ENCODE measurements around the gene SHTN1.

The SHTN1 gene, protein sequence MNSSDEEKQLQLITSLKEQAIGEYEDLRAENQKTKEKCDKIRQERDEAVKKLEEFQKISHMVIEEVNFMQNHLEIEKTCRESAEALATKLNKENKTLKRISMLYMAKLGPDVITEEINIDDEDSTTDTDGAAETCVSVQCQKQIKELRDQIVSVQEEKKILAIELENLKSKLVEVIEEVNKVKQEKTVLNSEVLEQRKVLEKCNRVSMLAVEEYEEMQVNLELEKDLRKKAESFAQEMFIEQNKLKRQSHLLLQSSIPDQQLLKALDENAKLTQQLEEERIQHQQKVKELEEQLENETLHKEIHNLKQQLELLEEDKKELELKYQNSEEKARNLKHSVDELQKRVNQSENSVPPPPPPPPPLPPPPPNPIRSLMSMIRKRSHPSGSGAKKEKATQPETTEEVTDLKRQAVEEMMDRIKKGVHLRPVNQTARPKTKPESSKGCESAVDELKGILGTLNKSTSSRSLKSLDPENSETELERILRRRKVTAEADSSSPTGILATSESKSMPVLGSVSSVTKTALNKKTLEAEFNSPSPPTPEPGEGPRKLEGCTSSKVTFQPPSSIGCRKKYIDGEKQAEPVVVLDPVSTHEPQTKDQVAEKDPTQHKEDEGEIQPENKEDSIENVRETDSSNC

DNA sequence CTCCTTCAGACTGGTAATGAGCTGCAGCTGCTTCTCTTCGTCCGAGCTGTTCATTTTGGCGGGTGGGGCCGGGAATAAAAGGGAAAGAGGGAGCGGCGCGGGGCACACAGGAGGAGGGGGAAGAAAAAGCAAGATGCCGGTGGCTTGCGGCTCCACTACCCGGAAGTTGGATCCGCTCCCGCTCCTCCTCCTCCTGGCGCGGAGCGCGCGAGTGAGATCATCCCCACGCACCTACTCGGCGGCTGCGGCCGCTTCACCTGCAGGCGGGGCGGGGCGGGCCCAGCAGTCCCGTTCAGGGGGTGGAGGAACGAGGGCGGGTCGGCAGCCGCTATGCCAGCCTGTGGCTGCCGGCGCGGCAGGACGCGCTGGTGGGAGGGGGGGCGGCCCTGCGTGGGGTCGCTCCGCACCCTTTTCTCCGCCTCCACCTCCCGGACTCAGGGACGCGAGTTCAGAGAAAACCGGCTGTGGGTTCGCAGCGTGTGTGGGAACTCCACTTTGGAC, at the start of gene SHTN1:
TSS of gene SHTN1 (minus strand) at position 162 of the 501 bp plus-strand sequence. CDS start at position 54, 108 bp downstream.
- peak; percentile 87 for DNase-seq

DNA sequence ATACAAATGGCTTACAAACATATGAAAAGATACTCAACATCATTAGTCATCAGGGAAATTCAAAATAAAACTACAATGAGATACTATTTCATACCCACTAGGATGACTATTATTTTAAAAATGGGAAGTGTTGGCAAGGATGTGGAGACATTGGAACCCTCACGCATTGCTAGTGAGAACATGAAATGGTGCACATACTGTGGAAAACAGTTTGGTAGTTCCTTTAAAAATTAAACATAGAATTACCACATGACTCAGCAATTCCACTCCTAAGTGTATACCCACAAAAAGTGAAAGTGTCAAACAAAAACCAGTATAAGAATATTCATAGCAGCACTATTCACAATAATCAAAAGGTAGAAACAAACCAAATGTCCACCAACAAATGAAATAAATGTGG, 48.5 kb upstream of the SHTN1 start:
- DNase-seq: no peak

DNA sequence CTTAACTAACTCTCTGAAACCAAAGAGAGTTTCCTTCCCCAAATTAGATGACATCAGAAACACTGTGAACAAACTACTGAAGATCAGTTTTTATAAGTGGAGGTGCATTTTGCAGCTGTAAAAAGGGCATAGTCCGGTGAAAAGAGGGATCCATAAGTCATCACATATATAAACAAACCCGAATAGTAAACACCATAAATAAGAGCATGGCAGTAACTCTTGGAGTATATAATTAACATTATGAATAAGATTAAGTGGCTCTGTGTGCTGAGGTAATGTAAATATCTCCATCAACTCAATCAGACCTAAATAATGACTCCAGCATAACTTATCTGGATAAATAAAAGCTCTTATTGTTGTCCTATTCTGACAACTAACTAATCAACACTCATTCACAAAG, 43.0 kb upstream of the SHTN1 start:
- peak; percentile 60 for DNase-seq

DNA sequence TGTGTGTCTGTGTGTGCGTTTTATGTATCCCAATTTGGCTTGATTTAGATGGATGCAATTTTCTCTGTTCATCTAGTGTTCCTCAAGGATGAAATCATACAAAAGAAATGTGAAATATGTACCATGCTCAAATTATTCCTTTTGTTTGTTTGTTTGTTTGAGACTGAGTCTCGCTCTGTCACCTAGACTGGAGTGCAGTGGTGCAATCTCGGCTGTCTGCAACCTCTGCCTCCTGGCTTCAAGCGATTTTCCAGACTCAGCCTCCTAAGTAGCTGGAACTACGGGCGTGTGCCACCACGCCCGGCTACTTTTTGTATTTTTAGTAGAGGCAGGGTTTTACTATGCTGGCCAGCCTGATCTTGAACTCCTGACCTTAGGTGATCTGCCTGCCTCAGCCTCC, 11.3 kb upstream of the SHTN1 start:
- no peak for DNase-seq

DNA sequence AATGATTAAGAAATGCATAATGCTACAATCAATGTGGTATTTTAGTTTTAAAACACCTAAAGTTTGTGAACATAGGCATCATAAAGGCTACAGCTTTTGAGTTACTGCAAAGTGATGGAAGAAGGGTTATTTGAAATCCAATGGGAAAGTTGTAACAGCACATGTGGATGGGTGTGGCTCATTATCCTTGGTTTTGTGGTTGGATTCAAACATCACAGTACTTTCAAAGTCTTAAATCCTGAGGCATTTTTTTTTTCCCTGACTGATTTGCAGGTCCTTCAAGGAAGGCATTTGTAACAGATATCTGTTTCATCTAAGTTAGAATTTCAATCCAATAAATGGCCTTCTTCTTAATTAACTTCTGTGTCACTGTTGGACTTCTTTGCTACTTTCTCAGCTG, 9.8 kb upstream of the SHTN1 start:
- no peak for DNase-seq

DNA sequence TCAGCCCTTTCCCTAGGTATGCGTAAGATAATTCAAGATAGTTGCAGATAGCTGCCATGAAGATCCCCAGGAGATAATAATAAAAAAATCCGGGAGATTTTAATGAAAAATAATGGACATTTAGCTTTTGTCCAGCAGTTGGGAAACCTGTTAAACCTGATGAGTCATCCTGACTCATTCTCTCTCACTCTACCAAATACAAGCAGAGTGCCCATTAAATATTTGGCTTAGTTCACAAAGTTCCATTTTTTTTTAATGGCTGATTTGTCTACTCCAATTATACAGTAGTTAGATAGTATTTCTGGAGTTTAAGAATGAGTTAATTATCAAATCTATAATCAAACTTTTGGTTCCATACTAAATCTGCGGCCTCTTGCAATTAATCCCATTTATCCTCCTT, 2.1 kb upstream of the SHTN1 start:
- no peak for DNase-seq

DNA sequence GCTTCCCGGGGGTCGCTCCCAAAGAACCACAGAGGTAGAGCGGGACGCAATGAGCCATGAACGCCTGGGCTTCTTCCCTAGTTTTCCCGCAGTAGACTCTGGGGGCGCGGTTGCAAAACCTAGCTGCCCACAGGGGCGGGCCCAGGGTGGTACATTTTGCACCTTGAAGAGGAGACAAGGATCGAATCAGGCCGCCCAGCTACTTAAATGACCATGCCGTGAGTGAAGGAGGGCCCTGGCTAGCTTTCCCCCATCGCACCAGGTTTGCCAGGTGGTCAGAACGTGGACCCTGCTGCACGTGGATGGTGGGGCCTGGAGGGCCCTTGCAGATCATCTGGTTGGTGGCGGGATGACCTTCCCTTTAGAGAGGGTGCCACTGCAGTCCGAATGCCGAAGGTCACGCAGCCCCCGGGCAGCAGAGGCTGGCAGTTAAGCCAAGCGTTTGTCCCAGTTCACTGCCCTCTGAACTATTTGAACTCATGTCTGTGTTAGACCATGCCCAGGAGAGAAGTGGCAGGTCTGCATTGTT, 604 bp upstream of the SHTN1 start:
- DNase-seq: peak; percentile 39

DNA sequence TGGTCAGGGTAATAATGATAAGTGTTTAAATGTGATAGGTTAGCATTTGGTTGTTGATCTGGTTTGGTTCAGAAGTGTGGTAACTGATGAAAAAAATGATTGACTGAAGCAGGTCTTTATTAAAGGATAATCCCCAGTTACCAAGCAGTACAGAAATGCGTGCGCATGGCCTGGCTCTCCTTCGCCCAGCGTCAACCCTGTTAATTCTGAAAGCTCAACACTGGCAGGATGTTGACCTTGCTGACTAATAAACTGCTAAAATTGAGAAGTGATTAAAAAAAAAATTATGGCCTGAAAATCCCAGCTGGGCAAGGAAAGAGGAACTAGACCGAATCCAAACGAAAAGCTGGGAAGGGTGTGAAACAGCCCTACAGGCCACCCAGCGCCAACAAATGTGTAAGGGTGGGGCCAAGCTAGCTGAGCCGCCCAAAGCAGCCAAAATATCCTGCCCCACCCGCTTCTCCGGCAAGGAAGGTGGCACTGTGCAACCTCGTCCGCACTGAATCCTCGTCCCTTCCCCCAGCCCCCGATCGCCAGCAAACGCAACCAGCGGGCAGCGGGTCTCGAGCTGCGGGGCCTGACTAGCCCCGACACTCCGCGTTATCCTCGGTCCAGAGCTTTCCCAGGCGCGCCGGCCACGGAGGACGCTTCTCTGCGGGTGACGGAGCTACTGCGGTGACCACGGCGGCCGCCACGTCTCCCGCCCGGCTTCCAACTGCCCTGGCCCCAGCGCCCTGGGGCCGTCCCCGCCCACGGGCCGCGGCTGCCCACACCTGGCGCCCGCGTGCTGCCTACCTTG, 561 bp downstream of the SHTN1 start:
- DNase-seq: peak; percentile 6

DNA sequence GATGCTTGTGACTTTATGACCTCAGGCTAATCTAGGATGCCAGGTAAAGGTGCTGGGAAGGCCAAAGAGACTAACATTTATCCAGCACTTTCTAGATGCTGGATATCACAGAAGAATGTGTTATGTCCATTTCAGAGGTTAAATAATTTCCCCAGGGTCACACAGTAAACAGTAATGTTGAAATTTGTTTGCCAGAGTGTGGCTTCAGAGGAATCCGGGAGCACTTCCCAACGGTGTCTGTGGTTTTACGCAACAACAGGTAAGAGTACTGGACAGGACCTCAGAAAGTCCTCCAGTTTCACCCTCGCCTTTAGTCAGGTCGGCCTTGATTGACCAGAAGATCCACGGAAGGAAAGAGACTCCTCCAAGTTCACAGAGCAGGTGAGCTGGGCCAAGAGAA, 1.7 kb downstream of the SHTN1 start:
- DNase-seq: no peak

DNA sequence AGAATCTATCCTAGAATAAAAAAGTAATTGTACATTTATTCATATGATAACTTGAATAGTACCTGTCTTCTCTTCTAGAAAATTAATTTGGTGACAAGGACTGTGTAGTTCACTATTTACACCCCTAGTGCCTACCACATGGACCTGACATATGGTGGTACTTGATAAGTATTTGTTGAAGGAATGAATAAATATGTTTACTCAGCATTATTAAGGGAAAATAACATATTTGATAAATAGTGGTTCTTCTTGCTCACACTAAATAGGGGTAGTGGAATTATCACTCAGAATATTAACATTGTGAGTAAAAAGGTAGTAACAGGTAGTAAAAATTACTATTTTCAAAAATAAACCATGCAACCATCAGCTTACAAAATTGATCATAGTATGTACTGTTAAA, 2.8 kb downstream of the SHTN1 start:
- no peak for DNase-seq

DNA sequence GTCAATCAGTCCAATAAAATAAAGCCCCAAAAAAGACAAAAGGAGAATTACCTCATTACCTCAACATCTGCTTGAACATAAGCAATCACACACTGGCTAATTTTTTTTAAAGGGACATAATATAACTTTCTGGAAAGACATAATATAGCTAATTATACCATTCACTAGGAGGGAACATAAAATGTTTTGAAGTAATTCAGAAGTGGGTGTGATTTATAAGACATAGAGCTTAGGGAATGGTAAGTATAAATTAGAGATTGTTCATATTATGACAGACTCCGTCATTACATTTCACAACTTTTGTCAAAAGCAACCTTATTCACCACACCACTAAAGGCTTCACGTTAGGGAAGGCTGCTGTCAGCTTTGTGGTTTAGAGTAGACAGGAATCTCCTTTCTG, 3.8 kb downstream of the SHTN1 start:
- no peak for DNase-seq

DNA sequence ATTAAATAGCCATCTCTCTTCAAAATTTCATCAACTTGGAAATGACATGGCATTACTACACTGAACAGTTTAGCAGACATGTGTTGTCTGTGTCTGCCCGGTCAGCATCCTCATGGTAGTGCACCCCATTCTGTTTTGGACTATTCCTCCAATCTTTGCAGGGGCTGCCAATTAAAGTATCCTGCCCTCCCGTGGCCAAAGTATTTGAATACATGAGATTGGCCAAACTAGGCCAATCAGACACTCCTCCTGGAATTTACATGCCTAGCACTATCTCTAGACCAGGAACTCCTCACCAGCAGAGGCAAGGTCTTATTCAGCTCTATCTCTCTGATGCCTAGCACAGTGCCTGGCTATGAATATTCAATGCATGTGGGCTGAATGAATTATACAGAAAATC, 4.4 kb downstream of the SHTN1 start:
- no peak for DNase-seq

DNA sequence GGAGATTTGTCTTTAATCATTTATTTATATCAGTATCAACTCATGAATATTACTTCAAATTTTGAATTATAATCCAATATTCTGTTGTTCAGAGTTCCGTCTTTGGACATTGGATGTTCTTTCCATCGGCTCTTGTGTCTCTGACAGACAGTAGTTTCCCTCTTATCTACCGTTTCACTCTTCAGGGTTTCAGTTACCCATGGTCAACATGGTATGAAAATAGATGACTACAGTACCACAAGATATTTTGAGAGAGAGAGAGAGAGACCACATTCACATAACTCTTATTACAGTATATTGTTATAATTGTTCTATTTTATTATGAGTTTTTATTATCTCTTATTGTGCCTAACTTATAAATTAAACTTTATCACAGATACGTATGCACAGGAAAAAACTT, 6.8 kb downstream of the SHTN1 start:
- no peak for DNase-seq

DNA sequence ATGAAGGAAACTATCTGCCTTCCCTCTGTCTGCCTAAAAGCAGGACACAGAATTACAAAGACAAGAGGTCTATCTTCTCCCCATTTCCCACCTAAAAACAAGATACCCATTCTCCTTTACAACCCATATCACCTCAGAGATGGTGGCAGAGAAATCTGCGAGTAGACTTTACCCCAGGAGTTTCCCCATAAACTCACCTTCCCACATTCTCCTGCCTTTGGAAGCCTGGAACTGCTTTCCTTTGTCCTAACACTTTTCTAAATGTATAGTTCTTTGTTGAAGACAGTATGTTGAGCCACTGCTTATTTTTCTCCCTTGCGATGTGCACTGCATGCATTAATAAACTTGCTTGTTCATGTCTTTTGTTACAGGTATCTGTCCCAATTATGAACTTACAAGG, 8.0 kb downstream of the SHTN1 start:
- DNase-seq: no peak

DNA sequence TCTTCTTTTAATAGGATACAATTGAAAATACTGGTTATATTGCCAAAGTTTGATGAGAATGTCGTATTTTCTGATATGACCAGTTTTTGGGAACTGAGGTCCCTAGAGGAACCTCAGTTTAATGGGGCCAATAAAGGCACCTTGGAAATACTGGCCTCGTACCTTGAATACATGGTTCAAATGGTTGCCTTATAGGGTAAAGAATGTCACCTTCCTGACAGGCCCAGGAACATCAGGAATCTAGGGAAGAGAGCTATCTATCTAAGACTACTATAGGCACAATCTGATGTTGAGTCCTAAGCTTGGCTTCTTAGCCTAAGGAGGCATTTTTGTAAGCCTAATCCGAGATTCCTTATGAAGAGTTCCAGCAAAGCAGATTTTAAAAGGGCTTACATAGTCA, 9.3 kb downstream of the SHTN1 start:
- DNase-seq: no peak

DNA sequence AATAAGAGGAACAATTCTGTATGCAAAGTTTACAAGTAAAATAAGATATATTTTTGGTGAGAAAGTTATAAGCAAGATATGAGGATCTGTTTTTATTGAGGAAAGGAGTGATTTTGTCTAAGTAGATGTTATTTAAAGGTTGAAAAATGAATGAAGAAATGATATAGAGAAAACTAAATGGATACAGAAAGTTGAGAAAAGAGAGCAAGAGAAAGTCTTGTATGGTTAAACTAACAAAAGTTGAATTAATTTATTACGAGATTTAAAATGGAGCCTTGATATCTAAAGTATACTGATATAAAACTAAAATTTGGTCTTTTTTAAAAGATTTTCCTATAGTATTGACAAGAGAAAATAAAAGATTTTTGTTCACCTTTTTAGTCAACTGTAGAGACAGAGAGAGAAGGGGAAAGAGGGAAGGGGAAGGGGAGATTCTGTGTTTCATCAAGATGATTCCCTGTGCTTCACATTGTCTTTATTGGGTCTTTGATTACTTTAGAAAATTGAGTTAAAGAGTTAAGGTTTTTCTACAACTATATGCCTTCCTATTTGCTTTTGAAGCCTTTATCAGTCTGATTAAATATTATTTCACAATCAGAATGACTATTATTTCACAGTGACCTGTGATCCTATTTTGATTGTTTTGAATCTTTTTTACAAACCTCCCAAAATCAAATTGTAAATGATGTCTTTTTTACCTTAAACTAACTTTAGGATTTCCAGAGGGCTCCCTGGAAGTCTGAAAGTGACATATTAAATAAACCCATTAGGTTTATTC, 10.7 kb downstream of the SHTN1 start:
- DNase-seq: no peak

DNA sequence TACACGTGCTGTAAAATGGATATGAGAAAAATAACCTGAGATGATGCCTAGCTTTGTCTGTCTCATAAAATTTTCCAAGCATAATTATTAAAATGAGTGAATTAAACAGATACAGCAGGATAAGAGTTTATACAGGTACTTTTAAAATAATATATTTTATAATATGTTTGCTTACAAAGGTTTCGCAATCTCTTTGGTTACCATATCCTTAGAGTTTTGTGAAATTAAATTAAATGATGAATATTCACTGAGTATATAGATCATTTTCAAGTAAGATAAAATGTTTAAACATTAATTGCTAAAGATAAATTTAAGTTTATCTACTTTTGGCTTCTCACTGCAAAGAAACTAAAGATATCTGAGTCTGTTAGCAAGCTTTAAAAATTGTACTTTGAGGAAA, 11.4 kb downstream of the SHTN1 start:
- no peak for DNase-seq

DNA sequence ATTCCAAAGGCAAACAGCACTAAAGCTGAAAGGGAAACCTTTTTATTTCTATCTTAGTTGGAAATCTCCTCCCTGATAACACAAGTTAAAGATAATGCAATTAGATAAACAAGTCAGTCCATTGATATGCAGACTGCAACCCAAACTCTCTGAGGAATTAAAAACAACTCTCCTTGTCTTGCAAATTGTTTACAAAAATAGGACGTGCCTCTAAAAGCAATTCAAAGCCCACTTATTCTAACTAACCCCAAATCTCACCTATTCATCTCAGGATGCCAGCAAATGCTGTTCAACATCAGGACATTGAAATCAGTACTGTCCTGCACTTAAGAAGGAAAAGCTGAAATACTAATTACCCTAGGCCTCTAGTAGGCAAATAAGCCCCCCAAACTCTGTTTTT, 12.8 kb downstream of the SHTN1 start:
- DNase-seq: no peak

DNA sequence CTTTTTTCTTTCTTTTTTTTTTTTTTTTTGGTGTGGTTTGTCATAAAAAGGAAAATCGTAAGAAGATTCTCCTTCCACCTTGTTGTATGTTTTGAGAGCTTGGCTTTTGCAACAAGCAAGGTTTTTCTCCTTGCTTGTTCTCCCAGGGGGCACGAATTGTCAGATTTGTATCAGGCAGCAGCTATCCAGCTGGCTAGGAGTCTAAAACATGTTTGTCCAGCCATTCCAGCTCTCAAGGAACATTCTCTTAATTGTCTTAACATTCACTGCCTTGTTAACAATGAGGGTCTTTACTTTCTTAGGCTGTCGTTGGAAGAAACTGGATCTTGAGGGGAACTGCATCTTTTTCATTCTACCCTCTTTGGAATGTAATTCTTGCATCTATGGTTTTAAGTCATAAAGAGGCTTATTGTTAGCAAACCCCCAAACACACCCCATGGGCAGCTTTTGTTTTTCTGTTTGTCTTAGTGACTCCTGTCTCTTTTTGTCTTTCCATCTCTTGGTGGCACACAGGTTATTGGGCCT, 14.6 kb downstream of the SHTN1 start:
- DNase-seq: no peak

DNA sequence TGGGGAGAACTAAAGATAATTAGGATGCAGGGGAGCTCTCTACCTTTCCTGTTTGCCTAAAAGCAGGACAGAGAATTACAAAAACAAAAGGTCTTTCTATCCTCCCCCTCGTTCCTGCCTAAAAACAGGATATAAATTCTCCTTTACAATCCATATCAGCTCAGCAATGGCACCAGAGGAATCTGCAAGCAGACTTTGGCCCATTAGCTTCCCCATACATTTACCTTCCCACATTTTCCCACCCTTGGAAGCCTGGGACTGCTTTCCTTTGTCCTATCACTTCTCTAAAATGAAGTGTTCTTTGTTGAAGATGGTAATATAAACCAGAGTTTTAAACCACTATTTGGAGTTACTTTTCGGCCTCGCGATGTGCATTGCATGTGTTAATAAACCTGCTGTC, 15.5 kb downstream of the SHTN1 start:
- DNase-seq: no peak

DNA sequence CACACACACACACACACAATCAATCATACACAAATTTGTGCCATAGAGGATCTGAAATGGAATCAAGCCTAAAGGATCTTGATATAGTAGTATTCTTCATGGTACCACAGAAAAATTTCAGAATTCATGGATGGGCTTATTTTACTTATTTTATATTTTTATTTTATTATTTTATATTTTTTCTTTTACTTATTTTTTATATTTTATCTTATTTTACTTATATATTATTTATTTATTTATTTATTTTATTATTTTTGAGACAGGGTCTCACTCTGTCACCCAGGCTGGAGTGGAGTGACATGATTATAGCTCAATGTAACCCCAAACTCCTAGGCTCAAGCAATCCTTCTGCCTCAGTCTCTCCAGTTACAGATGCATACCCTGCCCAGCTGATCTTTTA, 16.7 kb downstream of the SHTN1 start:
- DNase-seq: no peak

DNA sequence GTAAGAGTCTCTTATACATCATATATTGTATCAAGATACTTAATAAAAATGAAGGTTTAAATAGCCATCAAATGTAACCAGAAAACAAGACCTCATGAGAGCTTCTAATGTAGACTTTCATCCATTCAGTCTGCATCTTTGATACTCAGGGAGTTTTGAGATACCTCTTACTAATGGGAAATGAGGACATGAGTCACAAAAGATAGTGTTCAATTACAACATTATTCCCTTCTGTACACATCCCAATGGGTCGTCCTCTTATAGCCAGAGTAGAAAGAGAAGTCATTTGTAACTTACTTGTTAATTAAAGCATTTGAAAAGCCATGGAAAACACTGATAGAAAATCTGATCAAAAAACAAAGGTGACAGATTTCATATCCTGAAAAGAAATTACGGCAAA, 19.4 kb downstream of the SHTN1 start:
- DNase-seq: no peak
